Activated naive CD4-positive, alpha-beta T cell treated with anti-CD3 and anti-CD28 coated beads for 36 hours (primary cell): ENCODE results near the gene ONECUT2. TPM values are rescaled to one million over a fixed set of nuclear protein-coding genes. Genes with fewer than 3 reads are reported as not detected.

ENCODE experiments used
- CTCF ChIA-PET: fragments of 350-600 bp; sonication (Branson Sonifier 250); formaldehyde crosslinking; loops from one replicate; lab custom pipeline; 2021; ENCODE audit warnings: antibody characterized with exemption; lab: Charles Lee
- DNase-seq: peaks from one replicate; pipeline ENCODE4 v3.0.0-alpha.2; 2020
- H3K27ac Mint-ChIP-seq: one replicate; pipeline ENCODE4 v1.8.0; 2021; ENCODE audit warnings: mild to moderate bottlenecking, mixed read lengths
- H3K27me3 Mint-ChIP-seq: one replicate; pipeline ENCODE4 v1.8.0; 2021; ENCODE audit warnings: low read depth, mixed read lengths
- H3K36me3 Mint-ChIP-seq: one replicate; pipeline ENCODE4 v1.8.0; 2021; ENCODE audit warnings: low read depth, mixed read lengths
- H3K4me1 Mint-ChIP-seq: one replicate; pipeline ENCODE4 v1.8.0; 2021; ENCODE audit warnings: low read depth, mixed read lengths
- H3K4me3 Mint-ChIP-seq: one replicate; pipeline ENCODE4 v1.8.0; 2021; ENCODE audit warnings: mild to moderate bottlenecking, moderate library complexity, mixed read lengths
- H3K9me3 Mint-ChIP-seq: one replicate; pipeline ENCODE4 v1.8.0; 2021; ENCODE audit warnings: mixed read lengths
- intact Hi-C: fragments of 100-400 bp; cut with micrococcal nuclease; formaldehyde crosslinking; loops from one replicate; pipeline ENCODE4 v1.15.1; 2023
- total RNA-seq, 2 experiments: library from RNA; stranded (reverse); gene quantifications; one replicate each; pipeline ENCODE4 v1.2.3, GENCODE V29; 2021

The ONECUT2 gene
- total RNA-seq, 2 experiments from 2014 or later, result not detected

DNA sequence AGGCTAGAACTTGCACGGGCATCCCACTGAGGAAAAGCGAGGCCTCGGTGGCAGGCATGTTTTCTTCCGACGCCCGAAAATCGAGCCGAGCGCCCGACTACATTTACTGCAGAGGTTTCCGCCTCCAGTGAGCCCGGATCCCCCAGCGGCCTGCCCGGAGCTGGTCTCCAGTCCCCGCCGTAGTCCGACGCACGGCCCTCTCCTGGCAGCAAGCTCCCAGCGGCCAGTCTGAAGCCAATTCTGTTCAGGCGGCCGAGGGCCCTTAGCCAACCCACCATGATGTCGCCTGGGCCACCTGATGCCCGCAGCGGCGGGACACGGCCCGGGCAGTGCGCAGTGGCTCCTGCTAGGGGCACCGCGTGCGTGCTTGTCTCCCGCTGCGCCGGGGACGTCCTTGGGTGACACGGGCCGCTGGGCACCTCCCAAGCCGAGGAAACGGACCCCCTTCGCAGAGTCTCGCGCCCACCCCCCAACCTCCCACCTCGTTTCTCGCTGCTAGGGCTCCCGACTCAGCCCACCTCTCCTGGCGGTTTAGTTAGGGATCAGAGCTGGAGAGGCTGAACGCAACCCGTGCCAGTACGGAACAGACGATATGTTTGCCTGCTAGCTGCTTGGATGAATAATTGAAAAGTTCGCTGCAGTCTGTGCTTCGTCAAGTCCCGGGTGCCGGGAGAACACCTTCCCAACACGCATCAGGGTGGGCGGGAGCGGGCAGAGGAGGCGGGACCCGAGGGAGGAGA, 5.3 kb downstream of the ONECUT2 start:
- Mint-ChIP-seq H3K4me1 (peaks cover 50% of the 10 kb centered on the region), H3K9me3 (no peaks in the 10 kb centered on the region), H3K27ac (no peak overlapping the region), H3K36me3 (no peaks in the 10 kb centered on the region), H3K27me3 (peaks cover 85% of the 10 kb centered on the region), H3K4me3 (no peak overlapping the region)
- intact Hi-C loops, result no loop called here
- CTCF ChIA-PET, result interaction anchor here (1.2 to 3.0 kb wide), 2 partner anchors 11 to 363 kb away, joined by 3 to 11 read pairs; no protein-coding TSS in a partner anchor
- no peak for DNase-seq

DNA sequence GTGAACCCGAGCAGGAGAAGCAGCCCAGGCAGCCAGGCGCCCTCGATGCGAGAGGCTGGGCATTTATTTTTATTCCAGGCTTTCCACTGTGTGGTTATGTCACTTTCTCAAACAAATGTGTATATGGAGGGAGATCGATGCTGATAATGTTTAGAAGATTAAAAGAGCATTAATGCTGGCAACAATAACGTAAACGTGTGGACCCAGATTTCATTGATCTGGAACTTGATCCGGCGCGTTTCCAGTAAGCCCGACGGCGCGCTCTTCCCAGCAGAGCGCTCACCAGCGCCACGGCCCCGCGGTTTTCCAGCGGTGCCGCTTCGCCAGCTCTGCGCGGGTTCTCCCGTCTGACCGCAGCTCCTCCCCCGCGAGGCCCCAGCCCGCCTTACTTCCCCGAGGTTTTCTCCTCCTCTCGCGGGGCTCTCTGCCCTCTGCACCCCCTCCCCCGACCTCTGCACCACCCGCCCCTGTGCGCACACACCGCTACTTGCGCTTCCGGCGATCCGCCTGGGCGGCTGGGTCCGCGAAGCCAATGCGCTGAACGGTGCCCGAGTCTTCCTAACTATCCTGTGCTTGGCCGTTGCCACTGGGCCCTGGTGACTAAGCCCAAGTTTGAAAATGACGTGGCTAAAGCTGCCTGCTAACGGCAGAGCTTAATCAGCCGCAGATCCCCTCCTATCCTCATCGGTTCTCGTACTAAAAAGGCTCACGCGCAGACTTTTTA, 6.1 kb downstream of the ONECUT2 start:
- DNase-seq, result peak; percentile 57
- no peaks in the 10 kb centered on the region for H3K36me3 Mint-ChIP-seq
- no peaks in the 10 kb centered on the region for H3K9me3 Mint-ChIP-seq
- no peak overlapping the region for H3K27ac Mint-ChIP-seq
- H3K27me3 Mint-ChIP-seq, result peaks cover 87% of the 10 kb centered on the region
- peak overlapping the region; percentile 60 for H3K4me3 Mint-ChIP-seq
- CTCF ChIA-PET, result interaction anchor here (1.3 kb wide), 1 partner anchor 13 kb away, joined by 3 read pairs; no protein-coding TSS in a partner anchor
- intact Hi-C loops, result no loop called here
- H3K4me1 Mint-ChIP-seq, result peaks cover 46% of the 10 kb centered on the region

DNA sequence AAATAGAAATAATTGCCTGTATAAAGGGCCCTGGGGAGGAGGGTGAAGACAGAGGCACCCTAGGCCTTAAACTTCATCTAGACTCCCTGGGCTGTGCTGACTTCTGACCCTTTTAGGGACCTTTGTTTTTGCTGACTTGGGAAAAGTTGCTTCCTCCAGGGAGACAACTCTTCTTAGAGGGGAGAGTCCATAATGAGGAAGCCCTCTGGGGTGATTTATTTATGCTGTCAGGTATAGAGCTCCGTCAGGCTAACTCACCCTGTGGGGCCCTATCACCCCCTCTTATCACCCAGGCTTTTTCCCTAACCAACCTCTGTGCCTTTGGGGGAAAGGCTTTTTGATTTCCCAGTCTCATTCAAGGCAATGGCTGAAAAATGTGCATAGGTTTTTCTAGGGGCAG, 8.1 kb downstream of the ONECUT2 start:
- no peak overlapping the region for H3K27ac Mint-ChIP-seq
- peaks cover 86% of the 10 kb centered on the region for H3K27me3 Mint-ChIP-seq
- intact Hi-C loops, result no loop called here

DNA sequence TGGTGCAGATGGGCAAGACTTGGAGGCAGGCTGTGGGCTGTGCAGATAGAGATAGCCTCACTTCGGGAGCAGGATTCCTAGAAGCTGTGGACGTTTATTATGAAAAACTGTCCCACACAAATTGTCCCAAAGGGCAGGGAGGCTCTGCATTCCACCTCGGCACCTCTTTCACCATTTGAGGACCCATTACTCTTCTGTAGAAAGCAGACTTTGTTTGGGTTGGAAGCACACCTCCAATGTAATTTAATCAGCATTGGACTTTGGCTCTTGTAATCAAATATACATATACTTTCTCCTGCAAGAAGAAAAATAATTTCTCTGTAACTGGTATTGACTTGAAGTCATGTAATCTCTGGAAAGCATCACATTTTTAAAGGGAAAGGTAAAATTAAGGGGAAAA, 8.5 kb downstream of the ONECUT2 start:
- Mint-ChIP-seq H3K36me3 (no peaks in the 10 kb centered on the region), H3K4me1 (peaks cover 25% of the 10 kb centered on the region), H3K27ac (no peak overlapping the region), H3K4me3 (no peak overlapping the region), H3K27me3 (peaks cover 86% of the 10 kb centered on the region), H3K9me3 (no peaks in the 10 kb centered on the region)
- intact Hi-C loops, result no loop called here
- CTCF ChIA-PET, result no interaction called here
- DNase-seq, result no peak

More for the DNA sequence above, 8.1 kb downstream of the ONECUT2 start:
- CTCF ChIA-PET, result no interaction called here
- no peaks in the 10 kb centered on the region for H3K36me3 Mint-ChIP-seq
- H3K9me3 Mint-ChIP-seq, result no peaks in the 10 kb centered on the region
- DNase-seq, result no peak
- peaks cover 29% of the 10 kb centered on the region for H3K4me1 Mint-ChIP-seq
- H3K4me3 Mint-ChIP-seq, result no peak overlapping the region

DNA sequence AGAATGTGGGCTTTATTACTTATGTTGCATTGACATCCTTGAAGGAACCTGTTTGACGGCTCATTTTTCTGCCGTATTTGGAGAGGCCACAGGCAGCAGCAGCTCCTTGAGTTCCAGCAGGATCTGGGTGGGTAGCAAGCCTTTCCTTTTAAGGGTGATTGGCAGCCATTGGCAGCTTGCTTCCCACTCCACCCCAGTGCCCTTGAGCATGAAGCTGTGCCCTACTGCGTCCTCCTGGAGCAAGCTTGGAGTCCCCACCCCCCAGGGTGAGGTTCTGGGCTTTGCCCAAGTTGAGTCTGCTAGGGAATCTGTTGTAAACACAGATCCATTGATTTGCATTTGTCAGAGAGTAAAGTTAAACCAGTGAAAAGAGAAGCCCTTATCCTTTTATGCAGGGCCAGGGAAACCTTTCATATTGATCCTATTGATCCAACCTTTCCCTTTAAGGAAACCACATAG, 9.2 kb downstream of the ONECUT2 start:
- intact Hi-C loops, result no loop called here

DNA sequence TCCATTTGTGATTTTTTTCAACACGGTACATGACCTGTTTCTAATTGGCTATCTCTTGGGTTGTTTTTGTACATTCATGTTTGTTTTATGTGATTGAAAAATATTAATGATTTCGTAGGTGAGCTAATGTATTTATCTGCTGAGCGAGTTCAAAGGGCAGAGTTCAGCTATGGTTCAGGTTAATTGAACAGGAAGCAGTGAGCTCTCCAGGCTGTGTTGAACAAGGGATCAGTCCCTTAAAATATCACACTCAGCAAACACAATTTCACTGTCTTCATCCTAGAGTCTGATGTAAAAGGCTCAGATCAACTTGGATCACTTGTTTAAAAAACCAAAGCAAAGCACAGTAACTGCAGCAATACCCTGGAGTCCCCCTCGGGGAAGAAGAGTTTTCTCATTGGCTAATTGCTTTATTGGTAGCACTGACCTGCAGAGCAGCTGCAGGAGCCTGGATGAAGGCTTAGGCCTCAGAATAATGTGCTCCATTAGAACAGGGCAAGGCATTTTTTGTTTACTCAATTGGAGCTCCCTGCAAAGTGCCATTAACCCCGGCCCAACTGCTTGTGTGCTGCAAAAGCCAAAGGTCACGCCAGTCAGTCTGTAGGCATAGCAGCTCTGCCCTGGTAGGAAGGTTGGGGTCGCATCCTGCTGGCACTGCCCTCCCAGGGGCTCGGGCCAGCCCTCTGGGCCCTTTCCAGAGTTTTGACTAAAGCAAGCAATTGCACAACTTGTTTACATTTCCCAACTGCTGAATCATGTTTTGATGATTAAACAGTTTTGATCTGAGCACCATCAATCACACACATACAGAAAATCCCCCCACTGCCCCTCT, 10.5 kb downstream of the ONECUT2 start:
- no peak overlapping the region for H3K27ac Mint-ChIP-seq
- no peaks in the 10 kb centered on the region for H3K36me3 Mint-ChIP-seq
- H3K27me3 Mint-ChIP-seq, result peaks cover 75% of the 10 kb centered on the region
- CTCF ChIA-PET, result interaction anchor here (1.0 kb wide), 1 partner anchor 9 kb away, joined by 4 read pairs; no protein-coding TSS in a partner anchor
- no peak for DNase-seq
- peaks cover 10% of the 10 kb centered on the region for H3K4me1 Mint-ChIP-seq
- H3K4me3 Mint-ChIP-seq, result no peak overlapping the region
- intact Hi-C loops, result loop anchor here (1.0 kb wide), 3 partner anchors 656 to 742 kb away; no protein-coding TSS in a partner anchor
- no peaks in the 10 kb centered on the region for H3K9me3 Mint-ChIP-seq

More for the DNA sequence above, 9.2 kb downstream of the ONECUT2 start:
- H3K4me1 Mint-ChIP-seq, result peaks cover 19% of the 10 kb centered on the region
- H3K9me3 Mint-ChIP-seq, result no peaks in the 10 kb centered on the region
- no peak for DNase-seq
- CTCF ChIA-PET, result no interaction called here
- H3K36me3 Mint-ChIP-seq, result no peaks in the 10 kb centered on the region
- H3K4me3 Mint-ChIP-seq, result no peak overlapping the region
- H3K27me3 Mint-ChIP-seq, result peaks cover 82% of the 10 kb centered on the region
- H3K27ac Mint-ChIP-seq, result no peak overlapping the region

DNA sequence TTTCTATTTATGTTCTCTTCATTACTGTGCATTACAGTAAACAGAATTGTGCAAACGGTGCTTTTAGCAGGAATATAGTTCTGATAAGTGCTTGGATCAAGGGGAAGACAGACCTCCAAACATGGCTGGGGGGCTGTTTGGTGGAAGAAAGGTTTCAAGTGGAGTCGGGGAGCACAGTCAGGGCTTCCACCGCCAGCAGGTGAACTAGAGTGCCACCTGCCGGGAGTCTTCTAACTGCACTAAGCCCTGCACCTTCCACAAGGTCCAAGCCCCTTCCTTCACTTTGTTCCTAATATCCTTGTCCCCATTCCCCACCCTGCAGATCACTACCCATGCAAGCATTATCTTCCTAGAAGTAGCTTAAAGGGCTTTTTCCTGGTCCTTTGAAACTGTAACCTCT, 11.1 kb downstream of the ONECUT2 start:
- Mint-ChIP-seq H3K4me3 (no peak overlapping the region), H3K27ac (no peak overlapping the region), H3K4me1 (peaks cover 4% of the 10 kb centered on the region), H3K27me3 (peaks cover 71% of the 10 kb centered on the region), H3K36me3 (no peaks in the 10 kb centered on the region), H3K9me3 (no peaks in the 10 kb centered on the region)
- CTCF ChIA-PET, result interaction anchor here (0.9 kb wide), 1 partner anchor 744 kb away, joined by 3 read pairs; no protein-coding TSS in a partner anchor
- intact Hi-C loops, result loop anchor here (1.0 kb wide), 3 partner anchors 657 to 743 kb away; no protein-coding TSS in a partner anchor
- DNase-seq, result peak; percentile 50

DNA sequence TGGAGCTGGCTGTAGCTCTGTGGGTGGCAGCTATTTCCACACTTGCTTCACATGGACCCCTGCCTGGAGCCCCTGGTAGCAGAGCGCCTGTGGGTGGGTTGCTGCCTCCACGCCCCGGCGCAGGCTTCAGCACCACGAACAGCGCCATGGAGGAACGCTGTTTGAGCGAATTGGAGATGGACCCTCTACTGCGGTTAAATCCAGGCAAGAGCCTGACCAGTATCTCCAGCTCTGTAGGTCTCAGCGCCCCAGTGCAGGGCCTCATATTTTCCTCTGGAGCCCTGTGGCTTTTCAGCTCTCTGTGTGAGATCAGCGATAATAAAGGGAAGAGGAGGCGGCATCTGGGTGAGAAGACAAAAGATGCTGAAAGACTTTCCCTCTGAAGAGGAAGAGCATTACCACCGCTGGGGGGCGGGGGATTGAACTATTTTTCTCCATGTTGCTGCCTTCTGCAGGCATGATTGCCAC, 12.0 kb downstream of the ONECUT2 start:
- Mint-ChIP-seq H3K27ac (no peak overlapping the region), H3K9me3 (no peaks in the 10 kb centered on the region), H3K27me3 (peaks cover 67% of the 10 kb centered on the region), H3K4me3 (no peak overlapping the region), H3K36me3 (no peaks in the 10 kb centered on the region), H3K4me1 (no peaks in the 10 kb centered on the region)
- CTCF ChIA-PET, result interaction anchor here (0.9 kb wide), 1 partner anchor 745 kb away, joined by 3 read pairs; no protein-coding TSS in a partner anchor
- intact Hi-C loops, result no loop called here
- DNase-seq, result peak; percentile 41

DNA sequence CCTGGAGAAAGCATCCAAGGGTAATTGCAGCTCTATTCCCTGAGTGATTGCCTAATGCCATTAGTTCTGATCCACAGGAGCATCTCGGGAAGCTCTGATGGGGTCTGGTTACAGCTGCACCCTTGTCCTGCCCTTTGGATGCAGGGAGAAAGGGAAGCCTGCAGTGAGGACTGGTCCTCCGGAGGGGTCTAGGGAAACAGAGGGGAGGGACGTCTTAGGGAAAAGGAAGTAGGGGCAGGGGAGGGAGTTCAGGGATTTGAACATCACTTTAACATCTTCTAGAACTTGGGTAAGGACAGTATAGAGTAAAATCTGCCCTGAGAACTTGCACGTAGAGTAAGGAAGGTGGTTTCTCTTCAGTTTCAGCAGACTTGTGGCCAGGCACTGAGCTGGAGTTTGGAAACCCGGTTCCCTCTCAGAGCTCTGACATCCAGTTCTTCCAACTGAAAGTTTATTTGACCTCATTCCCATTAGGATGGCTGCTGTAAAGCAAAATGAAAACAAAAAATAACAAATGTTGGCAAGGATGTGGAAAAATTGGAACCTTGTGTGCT, 20.5 kb downstream of the ONECUT2 start:
- CTCF ChIA-PET, result no interaction called here
- no peak overlapping the region for H3K4me3 Mint-ChIP-seq
- DNase-seq, result no peak
- H3K27ac Mint-ChIP-seq, result no peak overlapping the region
- no peaks in the 10 kb centered on the region for H3K4me1 Mint-ChIP-seq
- peaks cover 5% of the 10 kb centered on the region for H3K9me3 Mint-ChIP-seq
- intact Hi-C loops, result no loop called here
- peaks cover 37% of the 10 kb centered on the region for H3K27me3 Mint-ChIP-seq
- H3K36me3 Mint-ChIP-seq, result no peaks in the 10 kb centered on the region

DNA sequence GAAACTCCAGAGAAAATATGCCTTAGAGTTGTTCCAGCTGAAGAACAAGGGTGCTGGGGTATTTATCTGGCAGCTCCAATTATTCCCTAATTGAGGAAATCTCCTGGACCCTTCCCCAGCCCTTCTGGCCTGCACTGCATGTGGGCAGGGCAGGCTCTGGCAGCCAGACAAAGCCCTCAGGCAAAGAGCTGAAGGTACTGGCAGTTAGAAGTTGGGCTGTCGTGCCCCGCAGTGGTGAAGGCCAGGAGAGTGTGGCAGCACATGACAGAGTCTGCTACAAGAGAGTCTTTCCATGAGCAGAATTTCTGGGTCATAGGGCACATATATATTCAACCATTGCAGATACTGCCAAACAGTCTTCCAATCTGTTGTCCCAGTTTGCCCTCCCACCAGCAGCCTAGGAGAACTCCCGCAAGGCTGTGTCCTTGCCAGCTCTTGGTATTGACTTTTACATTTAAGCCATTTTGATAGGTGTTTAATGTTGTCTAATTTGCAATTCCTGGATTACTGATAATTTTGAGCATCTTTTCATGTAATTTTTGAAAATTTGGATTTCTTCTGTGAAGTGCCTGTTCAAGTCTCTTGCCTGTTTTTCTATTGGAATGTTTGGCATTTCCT, 26.6 kb downstream of the ONECUT2 start:
- intact Hi-C loops, result no loop called here
- Mint-ChIP-seq H3K27me3 (peaks cover 14% of the 10 kb centered on the region), H3K4me1 (no peaks in the 10 kb centered on the region), H3K36me3 (no peaks in the 10 kb centered on the region), H3K27ac (no peak overlapping the region), H3K4me3 (no peak overlapping the region), H3K9me3 (peaks cover 3% of the 10 kb centered on the region)
- DNase-seq, result no peak
- CTCF ChIA-PET, result no interaction called here

DNA sequence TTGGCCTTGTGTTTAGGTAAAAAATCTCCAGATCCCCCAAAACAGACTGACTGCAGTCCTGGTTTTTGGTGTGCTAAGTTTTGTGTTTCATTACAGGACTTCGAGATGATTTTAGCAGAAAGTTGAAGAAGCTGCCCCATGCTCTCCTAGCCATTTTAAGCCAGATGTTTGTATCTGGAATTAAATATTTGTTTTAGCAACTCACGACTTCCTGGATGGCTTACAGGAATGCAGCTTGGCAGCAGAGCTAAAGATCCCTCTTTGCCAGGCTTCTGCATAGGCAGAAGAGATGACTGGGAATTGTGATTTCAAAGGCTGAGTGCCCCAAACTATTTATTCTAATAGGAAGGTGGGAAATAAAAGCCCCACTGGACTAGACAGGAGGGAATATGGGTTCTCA, 31.1 kb downstream of the ONECUT2 start:
- no peaks in the 10 kb centered on the region for H3K36me3 Mint-ChIP-seq
- intact Hi-C loops, result no loop called here
- CTCF ChIA-PET, result no interaction called here
- no peak overlapping the region for H3K27ac Mint-ChIP-seq
- no peak for DNase-seq
- no peaks in the 10 kb centered on the region for H3K9me3 Mint-ChIP-seq
- no peaks in the 10 kb centered on the region for H3K4me1 Mint-ChIP-seq
- no peak overlapping the region for H3K4me3 Mint-ChIP-seq
- peaks cover 16% of the 10 kb centered on the region for H3K27me3 Mint-ChIP-seq
